HG03135 (cell line): ENCODE results near the gene GSG1L.

ENCODE experiments used
- ATAC-seq: cut with Tn5 transposase; IDR thresholded peaks from one replicate; pipeline ENCODE4 v1.9.1; 2021; ENCODE audit warnings: mild to moderate bottlenecking, moderate library complexity; ENCODE audit not compliant: unreplicated experiment

GSG1L gene

DNA sequence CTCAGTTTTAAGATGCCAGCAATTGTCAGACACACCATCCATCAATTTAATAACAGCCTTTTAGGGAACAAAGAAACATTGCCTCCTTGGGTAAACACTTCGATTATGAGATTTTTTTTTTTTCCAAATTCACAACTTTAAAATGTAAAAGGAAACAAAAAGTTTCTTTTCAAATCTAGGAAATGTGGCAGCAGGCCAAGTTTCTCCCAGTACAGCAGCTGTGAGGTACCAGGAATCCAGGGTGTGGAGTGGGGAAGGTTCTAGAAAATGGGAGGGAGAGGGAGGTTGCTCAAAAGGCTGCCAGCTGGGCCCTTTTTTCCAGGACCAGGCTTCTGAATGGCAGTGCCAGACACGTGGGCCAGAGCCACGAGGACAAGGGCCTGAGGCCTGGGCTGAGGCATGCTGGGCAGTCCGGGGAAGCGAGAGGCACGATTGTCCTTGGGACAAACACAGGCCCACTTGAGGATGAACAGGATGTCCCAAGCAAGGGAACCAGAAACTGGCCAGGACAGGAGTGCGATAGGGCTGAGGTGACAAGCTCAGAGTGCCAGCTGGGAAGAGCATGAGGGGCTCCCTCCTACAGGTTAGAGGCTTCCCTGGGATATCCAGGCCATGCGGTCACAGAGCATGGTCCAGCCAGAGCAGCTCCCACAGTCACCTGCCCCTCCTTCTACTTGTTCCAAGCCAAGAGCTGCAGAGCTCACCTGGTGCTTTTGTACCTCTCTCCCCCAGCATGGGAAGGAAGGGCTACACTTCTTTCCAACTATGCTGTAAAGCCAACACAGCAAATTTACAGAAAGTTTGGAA lies 298.4 kb downstream of the GSG1L start:
- no peak for ATAC-seq

GRCh38 chr16:27764427-27764826 lies 299.1 kb downstream of the GSG1L start:
- no peak for ATAC-seq

DNA sequence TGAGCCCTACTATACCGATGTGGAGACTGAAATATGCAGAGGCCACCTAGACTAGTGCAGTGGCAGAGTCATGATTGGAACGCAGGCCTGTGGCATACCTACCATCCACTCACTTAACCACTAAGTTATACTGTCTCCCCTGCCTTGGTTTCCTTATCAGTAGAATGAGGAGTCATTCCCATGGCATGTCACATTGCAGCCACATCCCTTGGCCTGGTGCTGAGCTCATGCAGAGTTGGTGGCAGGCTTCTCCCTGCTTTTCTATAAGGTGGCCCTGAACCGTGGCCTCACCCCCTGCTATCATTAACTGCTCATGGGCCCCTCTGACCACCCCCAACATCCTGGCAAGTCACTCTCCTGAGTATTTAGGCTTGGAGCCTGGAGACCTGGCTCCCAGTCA lies 301.1 kb downstream of the GSG1L start:
- no peak for ATAC-seq

- ATAC-seq = no peak
Measured at GRCh38 chr16:27761816-27762215, 301.7 kb downstream of the GSG1L start.

DNA sequence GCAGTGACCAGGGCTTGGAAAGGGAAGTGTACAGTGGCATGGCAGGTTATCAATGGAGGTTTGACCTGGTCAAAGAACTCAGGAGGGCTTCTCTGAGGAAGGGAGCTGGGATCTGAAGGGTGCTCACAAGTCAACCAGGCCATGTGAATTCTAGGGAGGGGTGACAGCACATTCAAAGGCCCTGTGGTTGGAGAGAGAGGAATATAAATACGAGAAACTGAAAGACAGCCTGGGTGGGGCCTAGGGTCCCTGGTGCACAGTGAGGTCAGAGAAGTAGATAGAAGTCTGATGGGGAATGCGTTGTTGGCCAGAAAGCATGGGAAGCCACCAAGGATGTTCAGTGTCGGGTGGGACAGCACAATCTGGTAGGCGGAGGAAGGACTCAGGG lies 302.7 kb downstream of the GSG1L start:
- no peak for ATAC-seq

DNA sequence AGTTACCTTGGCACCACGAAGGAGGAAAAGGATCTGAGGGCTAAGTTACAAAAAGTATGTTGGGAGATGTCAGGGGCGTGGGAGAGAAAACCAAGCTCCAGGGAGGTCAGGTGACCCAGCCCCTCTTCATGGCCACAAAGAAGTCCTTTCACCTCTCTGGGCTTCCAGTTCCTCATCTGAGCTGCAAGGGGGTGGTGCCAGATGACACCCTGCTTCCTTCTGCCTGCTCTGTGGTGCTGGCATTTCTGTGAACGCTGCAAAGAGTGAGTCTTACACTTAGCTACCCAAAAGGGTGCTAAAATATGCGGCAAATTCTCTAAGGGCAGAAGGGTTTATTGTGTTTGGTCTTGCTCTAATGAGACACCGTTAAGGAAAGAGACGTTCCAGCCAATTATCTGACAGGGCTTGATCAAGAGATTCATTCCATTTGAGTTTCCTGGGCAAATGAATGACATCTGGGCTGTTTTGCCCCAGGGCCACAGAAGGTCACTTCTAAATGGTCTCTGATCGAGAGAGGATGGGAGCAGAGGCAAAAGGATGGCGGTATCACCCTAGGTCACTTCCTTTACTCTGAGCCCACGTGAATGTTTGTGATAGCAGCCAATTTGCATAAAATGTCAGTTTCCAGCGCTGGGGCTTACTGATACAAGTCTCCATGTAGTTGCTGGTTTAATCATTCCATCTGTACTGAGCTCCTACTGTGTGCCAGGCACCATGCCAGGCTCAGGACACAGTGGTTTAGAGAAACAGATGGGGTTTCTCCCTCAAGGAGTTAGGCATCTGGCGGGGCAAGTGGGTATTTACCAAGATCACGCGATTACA lies 303.3 kb downstream of the GSG1L start:
- ATAC-seq = no peak

- ATAC-seq = no peak
Measured at GRCh38 chr16:27759301-27759871, 304.1 kb downstream of the GSG1L start.

- ATAC-seq = no peak
Measured at GRCh38 chr16:27758544-27758943, 305.0 kb downstream of the GSG1L start.

DNA sequence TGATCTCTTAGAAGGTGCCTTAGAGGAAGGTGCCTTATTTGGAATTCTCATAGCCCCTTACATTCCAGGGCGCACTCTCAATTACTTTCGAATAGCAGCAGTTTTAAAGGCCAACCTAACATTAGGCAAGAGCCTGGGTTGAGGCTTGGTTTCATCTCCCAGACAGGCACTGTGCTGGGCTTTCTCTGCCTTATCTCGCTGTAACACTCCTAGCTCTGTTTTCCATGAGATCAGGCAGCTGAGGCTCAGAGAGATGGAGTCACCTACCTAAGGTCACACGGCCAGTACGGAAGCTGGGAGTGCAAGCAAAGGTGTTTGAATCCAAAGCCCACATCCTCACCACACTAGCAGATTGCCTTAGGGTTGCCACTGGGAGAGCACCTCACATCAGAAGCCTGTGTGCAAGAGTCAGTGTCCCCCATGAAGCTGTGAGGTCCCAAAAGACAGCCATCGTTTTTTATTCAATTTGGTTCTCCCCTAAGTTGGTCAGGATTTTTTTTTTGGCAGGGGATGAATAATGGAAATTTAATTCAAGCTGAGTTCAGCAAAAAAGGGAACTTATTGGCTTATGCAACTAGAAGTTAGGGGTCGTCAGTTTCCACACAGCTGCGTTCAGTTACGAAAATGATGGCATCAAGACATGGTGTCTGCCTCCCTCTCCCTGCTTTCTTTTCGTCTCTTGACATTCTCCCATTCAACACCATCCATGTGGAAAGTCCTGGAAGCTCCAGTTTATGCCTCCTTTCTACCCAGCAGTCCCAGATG lies 307.1 kb downstream of the GSG1L start:
- ATAC-seq = no peak

- ATAC-seq = no peak
Measured at GRCh38 chr16:27754788-27755690, 308.5 kb downstream of the GSG1L start.

DNA sequence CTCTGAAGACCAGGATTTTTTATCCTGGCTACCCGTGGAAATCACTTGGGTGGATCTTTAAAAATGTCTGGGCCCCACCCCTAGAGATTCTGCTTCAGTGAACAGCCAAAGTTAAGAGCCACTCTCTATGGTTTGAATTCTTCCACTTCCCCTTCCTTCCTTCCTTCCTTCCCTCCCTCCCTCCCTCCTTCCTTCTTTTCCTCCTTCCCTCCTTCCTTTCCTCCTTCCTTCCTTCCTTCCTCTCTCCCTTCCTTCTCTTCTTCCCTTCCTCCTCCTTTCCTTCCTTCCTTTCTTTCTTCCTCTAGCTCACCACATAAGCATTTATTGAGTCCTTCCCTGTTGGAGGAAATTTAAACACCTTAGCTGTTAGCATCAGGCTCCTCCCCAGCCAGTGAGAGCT lies 310.0 kb downstream of the GSG1L start:
- ATAC-seq = no peak

DNA sequence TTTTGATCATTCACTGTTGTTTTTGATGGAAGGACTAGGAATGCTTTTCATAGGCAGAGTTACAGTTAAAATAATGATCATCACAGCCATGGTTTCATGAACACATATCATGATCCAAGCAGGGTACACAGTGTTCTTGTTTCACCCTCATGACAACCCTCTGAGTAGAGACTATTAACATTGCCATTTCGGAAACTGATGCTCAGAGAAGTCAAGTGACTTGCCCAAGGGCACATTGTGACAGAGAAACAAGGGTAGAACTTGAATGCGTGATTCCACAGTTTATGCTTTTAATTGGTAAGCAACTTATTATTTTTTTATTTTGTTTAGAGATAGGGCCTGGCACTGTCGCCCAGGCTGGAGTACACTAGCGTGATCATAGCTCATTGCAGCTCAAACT lies 311.3 kb downstream of the GSG1L start:
- no peak for ATAC-seq

GRCh38 chr16:27751676-27752075 lies 311.8 kb downstream of the GSG1L start:
- no peak for ATAC-seq

DNA sequence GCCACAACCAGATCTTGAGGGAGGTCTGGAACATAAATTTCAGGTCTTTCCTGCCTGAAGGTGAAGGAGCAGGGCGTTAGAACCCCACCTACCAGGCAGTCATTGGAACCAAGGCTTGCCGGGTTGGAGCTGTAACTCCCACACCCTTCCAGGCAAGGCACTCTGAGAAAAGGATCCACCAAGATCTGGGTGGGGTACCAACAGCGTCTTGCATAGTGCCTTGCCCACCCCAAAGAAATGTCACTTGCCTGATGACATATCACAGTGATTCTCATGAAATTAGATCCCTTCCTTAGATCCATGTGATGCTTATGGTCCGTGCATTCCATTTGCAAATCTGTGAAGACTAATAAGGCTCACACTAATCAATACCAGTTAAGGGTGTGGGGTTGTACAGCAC lies 312.3 kb downstream of the GSG1L start:
- ATAC-seq = no peak

GRCh38 chr16:27749946-27750345 lies 313.6 kb downstream of the GSG1L start:
- ATAC-seq = no peak

- ATAC-seq = no peak
Measured at GRCh38 chr16:27749547-27749875, 314.0 kb downstream of the GSG1L start.

GRCh38 chr16:27748868-27749546 lies 314.5 kb downstream of the GSG1L start:
- no peak for ATAC-seq

GRCh38 chr16:27747946-27748345 lies 315.6 kb downstream of the GSG1L start:
- ATAC-seq = no peak

DNA sequence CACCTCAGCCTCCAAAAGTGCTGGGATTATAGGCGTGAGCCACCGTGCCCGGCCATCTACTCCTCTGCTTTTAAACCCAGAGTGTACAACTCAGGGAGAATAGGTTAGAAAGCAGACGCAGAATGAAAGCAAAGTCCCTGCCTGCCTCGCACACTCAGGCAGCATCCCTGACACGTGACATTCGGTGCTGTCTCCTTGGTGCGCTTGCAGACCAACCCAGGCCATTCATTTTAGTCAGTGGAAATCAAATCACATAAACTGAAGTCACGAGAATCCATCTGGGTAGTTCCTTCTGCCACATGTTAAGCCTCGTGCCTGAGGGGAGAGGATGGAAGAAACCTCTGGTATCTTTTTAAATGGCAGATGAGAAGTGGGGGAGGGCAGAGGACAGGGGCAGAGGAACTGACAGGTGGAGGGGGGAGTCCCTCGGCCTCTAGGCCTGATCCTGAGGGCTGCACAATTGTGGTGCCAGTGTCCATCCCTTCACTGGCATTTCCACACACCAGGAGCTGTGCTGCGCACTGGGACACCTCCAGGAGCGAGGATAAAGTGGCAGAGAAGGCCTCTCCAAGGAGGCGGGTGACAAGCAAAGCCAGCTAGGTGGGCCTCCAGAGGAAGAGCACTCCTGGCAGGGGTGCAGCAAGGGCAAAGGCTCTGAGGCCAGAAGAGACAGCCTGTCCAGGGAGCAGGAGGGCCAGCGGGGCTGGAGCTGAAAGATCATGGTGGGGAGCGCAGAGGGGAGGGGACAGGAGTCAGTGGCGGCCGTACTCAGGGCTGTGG lies 317.2 kb downstream of the GSG1L start:
- ATAC-seq = no peak
